ENCODE results near the gene CATSPERZ. TPM values are rescaled to one million over a fixed set of nuclear protein-coding genes. Genes with fewer than 3 reads are reported as not detected.

Gene CATSPERZ
- total RNA-seq, 1 donor: not detected

DNA sequence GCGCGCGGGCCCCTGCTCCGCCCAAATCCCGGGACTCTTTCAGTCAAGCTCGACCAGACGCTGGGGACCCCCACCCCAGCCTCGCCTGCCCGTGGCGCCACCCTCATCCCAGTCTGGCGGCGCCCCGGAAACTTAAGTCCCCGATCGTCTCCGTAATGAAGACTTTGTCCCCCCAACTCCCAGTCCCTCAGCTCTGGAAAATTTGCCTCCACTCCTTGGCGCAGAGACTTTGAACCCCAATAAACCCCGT lies 48.5 kb upstream of the CATSPERZ start:
- peak overlapping the region; percentile 91 for H3K4me3 ChIP-seq (ENCODE audit: insufficient read depth, low read length)
- peak overlapping the region; percentile 63 for H2AFZ ChIP-seq (ENCODE audit: low read length)
- H4K20me1 ChIP-seq (ENCODE audit: insufficient read depth, low read length): no peaks in the 10 kb centered on the region
- peaks cover 19% of the 10 kb centered on the region for H3K36me3 ChIP-seq (ENCODE audit: insufficient read depth, low read length)
- peaks cover 11% of the 10 kb centered on the region for H3K4me1 ChIP-seq (ENCODE audit: insufficient read depth, low read length)
- no peaks in the 10 kb centered on the region for H3K9me3 ChIP-seq (ENCODE audit: low read depth, low read length)
- TF ChIP-seq, protein P1, sequence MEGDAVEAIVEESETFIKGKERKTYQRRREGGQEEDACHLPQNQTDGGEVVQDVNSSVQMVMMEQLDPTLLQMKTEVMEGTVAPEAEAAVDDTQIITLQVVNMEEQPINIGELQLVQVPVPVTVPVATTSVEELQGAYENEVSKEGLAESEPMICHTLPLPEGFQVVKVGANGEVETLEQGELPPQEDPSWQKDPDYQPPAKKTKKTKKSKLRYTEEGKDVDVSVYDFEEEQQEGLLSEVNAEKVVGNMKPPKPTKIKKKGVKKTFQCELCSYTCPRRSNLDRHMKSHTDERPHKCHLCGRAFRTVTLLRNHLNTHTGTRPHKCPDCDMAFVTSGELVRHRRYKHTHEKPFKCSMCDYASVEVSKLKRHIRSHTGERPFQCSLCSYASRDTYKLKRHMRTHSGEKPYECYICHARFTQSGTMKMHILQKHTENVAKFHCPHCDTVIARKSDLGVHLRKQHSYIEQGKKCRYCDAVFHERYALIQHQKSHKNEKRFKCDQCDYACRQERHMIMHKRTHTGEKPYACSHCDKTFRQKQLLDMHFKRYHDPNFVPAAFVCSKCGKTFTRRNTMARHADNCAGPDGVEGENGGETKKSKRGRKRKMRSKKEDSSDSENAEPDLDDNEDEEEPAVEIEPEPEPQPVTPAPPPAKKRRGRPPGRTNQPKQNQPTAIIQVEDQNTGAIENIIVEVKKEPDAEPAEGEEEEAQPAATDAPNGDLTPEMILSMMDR (IDR thresholded peaks at IDR 0.05; ENCODE audit: extremely low read depth, low read depth, low read length): no peak
- no peak for DNase-seq (ENCODE audit: insufficient read length, low spot score, missing footprints)
- H3K79me2 ChIP-seq (ENCODE audit: insufficient read depth, low read length): peaks cover 30% of the 10 kb centered on the region
- no peaks in the 10 kb centered on the region for H3K27me3 ChIP-seq (ENCODE audit: insufficient read depth, low read length)
- peak overlapping the region; percentile 98 for H3K4me2 ChIP-seq (ENCODE audit: insufficient read depth, low read length)
- peak overlapping the region; percentile 58 for H3K27ac ChIP-seq (ENCODE audit: low read depth, low read length)

DNA sequence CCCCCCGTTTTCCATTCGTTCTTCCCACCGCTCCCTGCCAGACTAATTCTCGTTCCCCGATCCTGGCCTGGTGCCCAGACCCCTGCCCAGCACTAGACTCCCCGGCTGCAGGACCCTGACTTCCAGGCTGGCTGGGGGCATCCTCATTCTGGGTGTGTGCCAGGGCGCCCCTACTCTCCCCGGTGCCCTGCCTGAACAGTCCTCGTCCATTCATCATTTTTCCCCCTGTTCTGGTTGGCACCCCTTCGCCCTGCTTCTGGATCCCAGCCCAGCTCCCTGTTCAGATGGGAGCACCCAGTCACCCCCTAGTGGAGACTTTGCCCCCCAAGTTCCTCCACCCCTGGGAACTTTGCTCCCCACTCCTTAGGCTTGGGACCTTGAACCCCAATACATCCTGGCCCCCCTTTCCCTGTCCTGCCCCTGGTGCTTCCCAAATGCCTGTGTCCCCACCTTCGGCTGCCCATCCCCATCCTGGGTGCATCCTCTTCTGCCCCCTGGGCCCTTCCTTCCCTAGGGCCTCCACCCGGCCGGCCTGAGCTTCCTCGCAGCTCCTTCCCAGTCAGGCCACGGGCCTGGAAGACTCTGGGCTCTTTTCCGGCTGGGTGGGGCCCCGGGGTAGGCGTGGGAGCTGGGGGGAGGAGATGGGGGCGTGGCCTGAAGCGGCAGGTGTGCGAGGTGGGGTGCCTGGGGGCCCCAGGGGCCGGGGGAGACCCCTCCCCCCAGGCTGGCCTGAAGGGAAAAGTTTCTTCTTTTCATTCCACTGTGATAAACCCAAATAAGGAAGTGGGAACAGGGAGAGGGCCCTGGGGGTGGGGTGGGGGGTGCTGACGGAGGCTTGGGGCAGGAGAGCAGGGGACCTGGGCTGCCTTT lies 47.9 kb upstream of the CATSPERZ start:
- no peaks in the 10 kb centered on the region for H3K27me3 ChIP-seq (ENCODE audit: insufficient read depth, low read length)
- peaks cover 20% of the 10 kb centered on the region for H3K36me3 ChIP-seq (ENCODE audit: insufficient read depth, low read length)
- H3K4me3 ChIP-seq (ENCODE audit: insufficient read depth, low read length): peak overlapping the region; percentile 91
- peaks cover 7% of the 10 kb centered on the region for H3K4me1 ChIP-seq (ENCODE audit: insufficient read depth, low read length)
- peak overlapping the region; percentile 98 for H3K4me2 ChIP-seq (ENCODE audit: insufficient read depth, low read length)
- TF ChIP-seq, protein P1 (IDR thresholded peaks at IDR 0.05; ENCODE audit: extremely low read depth, low read depth, low read length): peak; percentile 61
- no peaks in the 10 kb centered on the region for H3K9me3 ChIP-seq (ENCODE audit: low read depth, low read length)
- H3K79me2 ChIP-seq (ENCODE audit: insufficient read depth, low read length): peaks cover 30% of the 10 kb centered on the region
- H4K20me1 ChIP-seq (ENCODE audit: insufficient read depth, low read length): no peaks in the 10 kb centered on the region
- H2AFZ ChIP-seq (ENCODE audit: low read length): peak overlapping the region; percentile 63
- peak; percentile 99 for DNase-seq (ENCODE audit: insufficient read length, low spot score, missing footprints)
- peak overlapping the region; percentile 58 for H3K27ac ChIP-seq (ENCODE audit: low read depth, low read length)

DNA sequence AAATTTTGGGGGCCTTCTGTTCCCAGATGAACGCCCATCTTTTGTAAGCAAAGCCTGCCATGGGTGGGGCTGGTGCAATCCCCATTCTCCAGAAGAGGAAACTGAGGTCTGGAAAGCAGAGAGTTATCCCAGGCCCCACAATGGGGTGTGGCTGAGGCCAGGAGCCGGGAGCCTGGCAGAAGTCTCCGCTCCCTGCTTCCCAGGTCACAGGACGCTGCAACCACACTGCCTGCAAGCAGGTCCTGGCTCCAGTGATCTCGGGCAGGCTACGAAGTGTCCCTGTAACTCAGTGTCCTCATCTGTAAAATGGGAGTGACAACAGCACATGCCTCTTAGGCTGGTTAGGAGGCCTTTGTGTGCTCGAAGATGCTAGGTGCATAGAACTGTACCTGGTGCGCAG lies 47.1 kb upstream of the CATSPERZ start:
- TF ChIP-seq, protein P1 (IDR thresholded peaks at IDR 0.05; ENCODE audit: extremely low read depth, low read depth, low read length): no peak
- peaks cover 30% of the 10 kb centered on the region for H3K79me2 ChIP-seq (ENCODE audit: insufficient read depth, low read length)
- H3K4me1 ChIP-seq (ENCODE audit: insufficient read depth, low read length): peaks cover 7% of the 10 kb centered on the region
- no peak overlapping the region for H3K27ac ChIP-seq (ENCODE audit: low read depth, low read length)
- no peaks in the 10 kb centered on the region for H3K9me3 ChIP-seq (ENCODE audit: low read depth, low read length)
- H4K20me1 ChIP-seq (ENCODE audit: insufficient read depth, low read length): no peaks in the 10 kb centered on the region
- H3K4me3 ChIP-seq (ENCODE audit: insufficient read depth, low read length): no peak overlapping the region
- no peaks in the 10 kb centered on the region for H3K27me3 ChIP-seq (ENCODE audit: insufficient read depth, low read length)
- H2AFZ ChIP-seq (ENCODE audit: low read length): no peak overlapping the region
- DNase-seq (ENCODE audit: insufficient read length, low spot score, missing footprints): peak; percentile 85
- H3K36me3 ChIP-seq (ENCODE audit: insufficient read depth, low read length): peaks cover 22% of the 10 kb centered on the region
- H3K4me2 ChIP-seq (ENCODE audit: insufficient read depth, low read length): peak overlapping the region; percentile 98

DNA sequence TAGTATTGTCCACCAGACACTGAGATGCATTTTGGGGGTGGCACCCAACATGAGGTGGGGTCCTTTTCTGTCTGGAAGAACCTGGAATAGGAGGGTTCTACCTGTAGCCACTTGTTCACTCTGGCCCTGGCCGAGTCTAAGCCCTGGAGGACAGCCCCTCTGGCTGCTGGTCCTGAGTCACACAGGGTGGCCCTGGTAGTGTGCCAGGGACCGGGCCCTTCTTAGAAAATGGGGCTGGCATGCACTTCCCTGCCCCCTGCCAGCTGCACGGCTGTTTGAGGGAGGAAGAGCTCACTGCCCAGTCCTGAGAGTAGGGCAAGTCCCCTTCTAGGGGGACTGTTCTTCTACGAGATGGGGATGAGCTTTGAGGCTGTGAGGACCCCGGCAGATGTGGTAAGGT lies 46.7 kb upstream of the CATSPERZ start:
- H3K4me2 ChIP-seq (ENCODE audit: insufficient read depth, low read length): no peak overlapping the region
- H3K4me3 ChIP-seq (ENCODE audit: insufficient read depth, low read length): no peak overlapping the region
- TF ChIP-seq, protein P1 (IDR thresholded peaks at IDR 0.05; ENCODE audit: extremely low read depth, low read depth, low read length): no peak

More for the DNA sequence above, 46.7 kb upstream of the CATSPERZ start:
- H3K36me3 ChIP-seq (ENCODE audit: insufficient read depth, low read length): peaks cover 22% of the 10 kb centered on the region
- no peak overlapping the region for H3K27ac ChIP-seq (ENCODE audit: low read depth, low read length)
- peaks cover 7% of the 10 kb centered on the region for H3K4me1 ChIP-seq (ENCODE audit: insufficient read depth, low read length)
- H3K27me3 ChIP-seq (ENCODE audit: insufficient read depth, low read length): no peaks in the 10 kb centered on the region
- H3K79me2 ChIP-seq (ENCODE audit: insufficient read depth, low read length): peaks cover 30% of the 10 kb centered on the region
- no peaks in the 10 kb centered on the region for H3K9me3 ChIP-seq (ENCODE audit: low read depth, low read length)
- no peak overlapping the region for H2AFZ ChIP-seq (ENCODE audit: low read length)
- DNase-seq (ENCODE audit: insufficient read length, low spot score, missing footprints): no peak
- no peaks in the 10 kb centered on the region for H4K20me1 ChIP-seq (ENCODE audit: insufficient read depth, low read length)

Measured in osteoblast (primary cell).